RWPE2 (cell line): ENCODE data around the gene WDR82.

Experiments
- ATAC-seq: fragments of 200-7000 bp; cut with Tn5 transposase; 3 replicates; pipeline ENCODE4 v1.9.1; 2021; ENCODE audit warnings: low read depth
- DNase-seq: peaks from one replicate; pipeline ENCODE4 v3.0.0-alpha.2; 2020; ENCODE audit warnings: low spot score
- H3K27ac ChIP-seq: fragments of 450-650 bp; 2 replicates; pipeline ENCODE4 v1.5.1; 2017; ENCODE audit warnings: mild to moderate bottlenecking; ENCODE audit not compliant: poor library complexity, severe bottlenecking
- H3K27me3 ChIP-seq: fragments of 250-450 bp; sonication (Bioruptor Pico); 2 replicates; pipeline ENCODE4 v1.5.1; 2021; ENCODE audit warnings: mild to moderate bottlenecking, moderate library complexity; ENCODE audit not compliant: insufficient read depth, poor library complexity, severe bottlenecking
- H3K36me3 ChIP-seq: fragments of 250-450 bp; sonication (Bioruptor Pico); 2 replicates; pipeline ENCODE4 v1.5.1; 2020; ENCODE audit warnings: low read depth, mild to moderate bottlenecking, moderate library complexity
- H3K4me1 ChIP-seq: fragments of 250-450 bp; sonication (Bioruptor Pico); 2 replicates; pipeline ENCODE4 v1.5.1; 2021; ENCODE audit warnings: mild to moderate bottlenecking, moderate library complexity; ENCODE audit not compliant: insufficient read depth, poor library complexity, severe bottlenecking
- H3K4me3 ChIP-seq: fragments of 250-450 bp; sonication (Bioruptor Pico); 2 replicates; pipeline ENCODE4 v1.5.1; 2021; ENCODE audit warnings: mild to moderate bottlenecking, moderate library complexity; ENCODE audit not compliant: severe bottlenecking
- H3K9me3 ChIP-seq: fragments of 250-450 bp; sonication (Bioruptor Pico); 2 replicates; pipeline ENCODE4 v1.5.1; 2021; ENCODE audit warnings: mild to moderate bottlenecking, moderate library complexity; ENCODE audit not compliant: severe bottlenecking
- TF ChIP-seq, protein P1 (sequence below): fragments of 450-650 bp; IDR thresholded peaks from one replicate; pipeline ENCODE4 v1.5.1; 2017; ENCODE audit warnings: mild to moderate bottlenecking, moderate library complexity; ENCODE audit not compliant: poor library complexity, severe bottlenecking

The WDR82 gene

DNA sequence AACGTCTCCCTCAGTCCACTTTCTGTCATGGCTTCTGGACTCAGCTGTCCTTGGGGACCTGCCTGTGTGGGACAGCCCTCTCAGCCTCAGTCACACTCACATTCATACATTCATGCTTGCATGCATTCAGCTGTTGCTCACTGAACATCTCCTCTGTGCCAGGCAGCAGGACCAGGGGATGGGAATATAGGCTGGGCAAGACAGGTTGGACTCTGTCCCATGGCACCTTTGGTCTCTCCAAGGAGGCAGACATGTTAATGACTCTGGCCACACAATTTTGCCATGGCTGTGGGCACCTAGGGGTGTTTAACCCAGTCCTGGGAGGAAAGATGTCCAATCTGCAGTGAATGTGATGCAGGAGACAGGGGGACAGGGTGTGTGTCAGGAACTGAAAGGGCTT is 29.9 kb upstream of the WDR82 start:
- no peak overlapping the region for H3K4me3 ChIP-seq
- H3K36me3 ChIP-seq, result no peaks in the 10 kb centered on the region
- H3K4me1 ChIP-seq, result no peaks in the 10 kb centered on the region
- no peaks in the 10 kb centered on the region for H3K9me3 ChIP-seq
- no peaks in the 10 kb centered on the region for H3K27me3 ChIP-seq
- DNase-seq, result no peak
- ATAC-seq, result no peak
- H3K27ac ChIP-seq, result no peak overlapping the region
- TF ChIP-seq, protein P1, sequence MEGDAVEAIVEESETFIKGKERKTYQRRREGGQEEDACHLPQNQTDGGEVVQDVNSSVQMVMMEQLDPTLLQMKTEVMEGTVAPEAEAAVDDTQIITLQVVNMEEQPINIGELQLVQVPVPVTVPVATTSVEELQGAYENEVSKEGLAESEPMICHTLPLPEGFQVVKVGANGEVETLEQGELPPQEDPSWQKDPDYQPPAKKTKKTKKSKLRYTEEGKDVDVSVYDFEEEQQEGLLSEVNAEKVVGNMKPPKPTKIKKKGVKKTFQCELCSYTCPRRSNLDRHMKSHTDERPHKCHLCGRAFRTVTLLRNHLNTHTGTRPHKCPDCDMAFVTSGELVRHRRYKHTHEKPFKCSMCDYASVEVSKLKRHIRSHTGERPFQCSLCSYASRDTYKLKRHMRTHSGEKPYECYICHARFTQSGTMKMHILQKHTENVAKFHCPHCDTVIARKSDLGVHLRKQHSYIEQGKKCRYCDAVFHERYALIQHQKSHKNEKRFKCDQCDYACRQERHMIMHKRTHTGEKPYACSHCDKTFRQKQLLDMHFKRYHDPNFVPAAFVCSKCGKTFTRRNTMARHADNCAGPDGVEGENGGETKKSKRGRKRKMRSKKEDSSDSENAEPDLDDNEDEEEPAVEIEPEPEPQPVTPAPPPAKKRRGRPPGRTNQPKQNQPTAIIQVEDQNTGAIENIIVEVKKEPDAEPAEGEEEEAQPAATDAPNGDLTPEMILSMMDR, result no peak

DNA sequence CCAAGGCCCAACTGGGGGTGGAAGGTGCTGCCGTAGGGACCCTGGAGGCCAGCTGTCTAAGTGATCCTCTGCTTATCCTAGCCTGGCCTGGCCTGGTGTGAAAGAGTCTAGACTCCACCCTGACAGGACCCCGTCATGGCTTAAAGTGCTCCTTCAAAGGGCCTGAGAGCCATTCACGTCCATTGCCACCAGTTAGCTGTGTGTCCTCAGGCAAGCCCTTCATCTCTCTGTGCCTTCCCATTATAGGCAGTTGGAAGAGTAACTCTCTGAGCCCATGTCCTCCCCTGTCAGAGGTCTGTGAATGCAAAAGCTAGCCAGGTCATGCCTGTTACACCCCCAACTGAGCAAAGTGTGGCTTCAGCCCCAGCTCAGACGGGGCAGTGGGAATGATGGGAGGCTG is 28.5 kb upstream of the WDR82 start:
- Histone ChIP-seq H3K9me3 (no peaks in the 10 kb centered on the region), H3K27ac (no peak overlapping the region), H3K27me3 (no peaks in the 10 kb centered on the region), H3K36me3 (no peaks in the 10 kb centered on the region), H3K4me3 (no peak overlapping the region), H3K4me1 (no peaks in the 10 kb centered on the region)
- DNase-seq, result no peak
- ATAC-seq, result no peak
- TF ChIP-seq, protein P1, result no peak

DNA sequence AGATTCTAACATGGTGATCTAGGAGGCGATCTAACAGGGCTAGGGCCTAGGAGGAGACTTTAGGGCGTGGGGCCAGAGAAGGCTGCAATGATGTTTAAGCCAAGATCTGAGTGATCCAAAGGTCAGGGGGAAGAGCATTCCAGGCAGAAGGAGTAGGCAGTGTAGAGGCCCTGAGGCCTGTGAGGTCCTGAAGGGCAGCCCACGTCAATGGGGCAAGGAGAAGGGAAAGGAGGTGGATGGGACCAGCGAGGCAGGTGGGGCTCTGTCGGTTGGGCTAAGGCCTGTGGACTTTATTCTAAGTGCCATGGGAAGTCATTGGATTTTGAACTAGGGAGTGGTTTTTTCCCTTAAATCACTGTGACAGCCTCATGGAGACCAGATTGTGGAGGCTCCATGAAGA is 27.5 kb upstream of the WDR82 start:
- Histone ChIP-seq H3K36me3 (no peaks in the 10 kb centered on the region), H3K27ac (no peak overlapping the region), H3K4me1 (no peaks in the 10 kb centered on the region), H3K4me3 (no peak overlapping the region), H3K27me3 (no peaks in the 10 kb centered on the region), H3K9me3 (no peaks in the 10 kb centered on the region)
- DNase-seq (no peak), ATAC-seq (no peak)
- TF ChIP-seq, protein P1, result no peak

DNA sequence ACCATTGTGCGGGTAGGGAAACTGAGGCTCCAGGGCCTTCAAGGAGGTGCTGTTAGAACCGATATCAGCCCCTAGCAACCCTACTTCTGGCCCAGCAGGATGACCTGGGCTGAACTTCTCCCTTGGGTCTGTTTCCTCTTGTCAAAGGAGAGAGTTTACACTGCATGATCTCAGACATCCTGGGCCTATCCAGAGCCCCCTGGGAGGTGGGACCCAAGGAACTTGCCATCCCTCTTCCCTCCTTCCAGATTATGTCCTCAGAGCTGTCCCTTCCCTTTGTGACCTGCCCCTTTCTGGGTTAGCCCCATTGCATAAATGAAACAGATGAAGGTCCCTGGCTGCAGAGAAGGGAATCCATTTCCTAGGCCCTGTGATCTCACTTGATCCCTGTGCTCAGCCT is 25.4 kb upstream of the WDR82 start:
- H3K27me3 ChIP-seq, result no peaks in the 10 kb centered on the region
- no peak overlapping the region for H3K27ac ChIP-seq
- H3K4me1 ChIP-seq, result no peaks in the 10 kb centered on the region
- H3K36me3 ChIP-seq, result no peaks in the 10 kb centered on the region
- no peaks in the 10 kb centered on the region for H3K9me3 ChIP-seq
- H3K4me3 ChIP-seq, result no peak overlapping the region
- ATAC-seq (no peak), DNase-seq (no peak)
- TF ChIP-seq, protein P1, result no peak

DNA sequence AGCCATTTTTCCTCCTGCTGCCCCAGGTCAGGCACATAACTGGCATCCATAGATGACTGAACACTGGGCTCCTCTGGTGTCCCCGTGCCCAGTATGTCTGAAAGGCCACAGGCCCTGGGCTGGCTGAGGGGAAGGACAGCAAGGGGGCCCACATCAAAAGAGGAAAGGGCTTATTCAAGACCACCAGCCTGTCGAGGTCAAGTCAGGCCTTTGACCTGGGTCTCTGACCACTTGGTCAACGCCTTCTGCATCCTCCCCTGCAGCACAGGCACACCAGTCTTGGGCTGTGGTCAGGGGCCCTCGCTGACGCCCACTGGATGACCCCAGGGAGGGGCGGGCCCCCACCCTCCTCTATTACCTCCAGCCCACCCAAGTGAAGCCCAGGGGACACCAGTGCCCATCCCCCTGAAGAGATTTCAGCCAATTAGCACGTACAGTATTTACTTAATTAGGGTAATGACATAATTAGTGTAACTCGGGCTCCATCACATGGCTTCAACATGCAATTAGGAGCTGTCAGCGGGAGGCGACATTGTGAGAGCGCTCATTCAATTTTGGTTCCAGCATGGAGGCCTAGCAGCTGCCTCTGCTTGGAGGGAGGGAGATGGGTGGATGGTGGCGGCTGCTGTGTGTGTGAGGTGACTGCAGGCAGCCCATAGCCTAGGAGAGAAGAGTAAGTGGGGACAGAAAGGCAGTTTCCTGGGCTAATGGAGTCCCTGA is 24.1 kb upstream of the WDR82 start:
- H3K36me3 ChIP-seq, result no peaks in the 10 kb centered on the region
- no peaks in the 10 kb centered on the region for H3K27me3 ChIP-seq
- H3K9me3 ChIP-seq, result no peaks in the 10 kb centered on the region
- DNase-seq (no peak), ATAC-seq (no peak)
- no peaks in the 10 kb centered on the region for H3K4me1 ChIP-seq
- TF ChIP-seq, protein P1, result no peak
- H3K4me3 ChIP-seq, result no peak overlapping the region
- no peak overlapping the region for H3K27ac ChIP-seq
